OCI-LY3 (cell line): ENCODE results near the gene TRA2A.

ENCODE experiments used
- EZH2phosphoT487 ChIP-seq: fragments of 200-600 bp; shearing (Covaris generic); IDR thresholded peaks from 2 replicates; pipeline ENCODE4 v1.6.1; 2018; ENCODE audit warnings: antibody characterized with exemption, mixed run types, low read depth
- TF ChIP-seq, protein P1 (sequence below): fragments of 200-600, 300-600 bp; sonication (generic); IDR thresholded peaks from 2 replicates; pipeline ENCODE4 v1.5.1; 2014; ENCODE audit warnings: antibody characterized with exemption, low read length, low read depth

DNA sequence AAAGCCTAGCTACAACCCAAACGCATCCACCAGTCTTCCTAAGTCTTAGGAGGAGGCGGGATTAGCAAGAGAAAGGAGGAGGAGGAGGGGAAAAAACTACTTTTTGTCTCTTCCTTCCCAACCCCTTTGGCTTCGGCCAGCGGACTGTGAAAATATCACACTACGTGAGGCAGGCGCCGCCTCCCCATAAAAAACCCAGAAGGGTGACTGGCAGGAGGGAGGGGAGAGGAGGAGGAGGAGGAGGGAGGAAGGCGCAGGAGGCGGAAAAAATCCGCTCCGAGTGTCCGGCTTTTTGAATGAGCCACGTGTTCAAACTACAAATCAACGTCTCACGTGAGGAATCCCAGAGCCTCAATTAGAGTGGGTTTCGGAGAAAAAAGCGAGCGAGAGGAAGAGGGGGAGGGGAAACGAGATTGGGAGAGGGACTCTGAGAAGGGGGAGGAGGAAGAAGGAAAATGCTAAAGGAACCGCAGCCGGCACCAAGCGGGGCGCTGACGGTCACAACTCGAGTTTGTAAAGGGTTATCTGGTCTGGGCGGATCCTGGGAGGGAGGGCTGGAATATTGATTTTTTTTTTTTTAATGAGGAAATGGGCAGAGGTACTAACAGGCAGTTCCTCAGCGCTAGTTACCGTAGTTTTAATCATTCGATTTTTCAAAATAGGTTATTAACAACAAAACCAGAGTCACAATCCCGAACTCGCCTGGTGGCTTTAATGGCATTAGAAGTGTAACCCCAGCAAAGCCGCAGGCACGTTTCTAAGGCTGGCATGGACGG is 61.3 kb downstream of the TRA2A start, which contains the start of gene IGF2BP3:
- TF ChIP-seq, protein P1, sequence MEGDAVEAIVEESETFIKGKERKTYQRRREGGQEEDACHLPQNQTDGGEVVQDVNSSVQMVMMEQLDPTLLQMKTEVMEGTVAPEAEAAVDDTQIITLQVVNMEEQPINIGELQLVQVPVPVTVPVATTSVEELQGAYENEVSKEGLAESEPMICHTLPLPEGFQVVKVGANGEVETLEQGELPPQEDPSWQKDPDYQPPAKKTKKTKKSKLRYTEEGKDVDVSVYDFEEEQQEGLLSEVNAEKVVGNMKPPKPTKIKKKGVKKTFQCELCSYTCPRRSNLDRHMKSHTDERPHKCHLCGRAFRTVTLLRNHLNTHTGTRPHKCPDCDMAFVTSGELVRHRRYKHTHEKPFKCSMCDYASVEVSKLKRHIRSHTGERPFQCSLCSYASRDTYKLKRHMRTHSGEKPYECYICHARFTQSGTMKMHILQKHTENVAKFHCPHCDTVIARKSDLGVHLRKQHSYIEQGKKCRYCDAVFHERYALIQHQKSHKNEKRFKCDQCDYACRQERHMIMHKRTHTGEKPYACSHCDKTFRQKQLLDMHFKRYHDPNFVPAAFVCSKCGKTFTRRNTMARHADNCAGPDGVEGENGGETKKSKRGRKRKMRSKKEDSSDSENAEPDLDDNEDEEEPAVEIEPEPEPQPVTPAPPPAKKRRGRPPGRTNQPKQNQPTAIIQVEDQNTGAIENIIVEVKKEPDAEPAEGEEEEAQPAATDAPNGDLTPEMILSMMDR: no peak
- TF ChIP-seq EZH2phosphoT487: no peak
